ENCODE data around the gene TMEM252.

DNA sequence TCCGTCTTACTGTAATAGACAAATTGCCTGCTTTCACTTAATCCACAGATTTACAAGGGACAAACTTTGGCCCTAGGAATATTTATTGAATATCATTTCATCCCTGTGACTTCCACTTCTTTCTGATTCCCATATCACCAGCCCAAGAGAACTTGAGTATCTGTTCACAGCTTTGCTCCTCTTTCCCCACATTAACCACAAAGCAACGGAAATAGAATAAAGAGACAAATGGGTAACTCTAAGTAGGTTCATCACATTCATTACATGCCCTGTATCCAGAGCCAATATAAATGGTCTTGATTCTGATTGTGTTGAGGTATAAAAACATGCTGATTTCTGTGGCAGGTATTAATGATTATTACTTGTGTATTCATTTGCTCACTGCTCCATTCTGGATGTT is 41.9 kb downstream of the TMEM252 start:
- TF ChIP-seq POLR2A (IDR thresholded peaks at IDR 0.05; ENCODE audit: low read length) (no peak), GATA1 (IDR thresholded peaks at IDR 0.05; ENCODE audit: low read depth, low read length) (no peak)
